Left lung (tissue), 10 donors: Measurements from ENCODE around the gene ARHGEF28. TPM values are rescaled to one million over a fixed set of nuclear protein-coding genes. Genes with fewer than 3 reads are reported as not detected.

Experiments
- ATAC-seq: fragments of 200-7000 bp; cut with Tn5 transposase; one replicate; pipeline ENCODE4 v1.9.1; 2020; ENCODE audit warnings: moderate library complexity
- DNase-seq, 4 donors: peaks; one replicate each; pipeline ENCODE4 v3.0.0-alpha.2; 2013 to 2020
- H3K27ac ChIP-seq, 2 donors: fragments of 200-600 bp; sonication (generic) in 1 of 2; one replicate each; pipeline versions ENCODE4 v1.5.0 to v1.8.0; 2020 to 2021
- H3K27me3 ChIP-seq, 2 donors: fragments of 200-600 bp; sonication (generic) in 1 of 2; one replicate each; pipeline versions ENCODE4 v1.5.0 to v1.8.0; 2020 to 2021
- H3K36me3 ChIP-seq, 2 donors: fragments of 200-600 bp; sonication (generic) in 1 of 2; one replicate each; pipeline versions ENCODE4 v1.5.0 to v1.8.0; 2020 to 2021
- H3K4me1 ChIP-seq, 2 donors: fragments of 200-600 bp; one replicate each; pipeline ENCODE4 v1.8.0; 2021
- H3K4me3 ChIP-seq, 2 donors: fragments of 200-600 bp; sonication (generic) in 1 of 2; one replicate each; pipeline versions ENCODE4 v1.5.0 to v1.8.0; 2020 to 2021; ENCODE audit warnings: mild to moderate bottlenecking in 1 of 2
- H3K9me3 ChIP-seq, 2 donors: fragments of 200-600 bp; sonication (generic) in 1 of 2; one replicate each; pipeline versions ENCODE4 v1.5.0 to v1.8.0; 2020 to 2021
- intact Hi-C, 2 donors: fragments of 100-400 bp; cut with DNase I; formaldehyde crosslinking; loops; one replicate each; pipeline versions ENCODE4 v1.11.2 to v1.14.2; 2022
- polyA plus RNA-seq, 6 donors: library from polyadenylated mRNA; unstranded; fragments of 120-200 nt; gene quantifications; one replicate each; pipeline ENCODE4 v1.2.1, GENCODE V29; 2013; ENCODE audit not compliant: insufficient read length in 6 of 6
- total RNA-seq, 2 donors: library from RNA; stranded (reverse); fragmentation: NEBNext Ultra II Directional; extraction: Animal tissue kit (Norgen Biotek cat#: 25700); gene quantifications; one replicate each; pipeline ENCODE4 v1.2.1, GENCODE V29; 2021
- TF ChIP-seq, protein P1 (sequence below), 2 donors: fragments of 200-600 bp; sonication (generic) in 1 of 2; IDR thresholded peaks; one replicate each; pipeline versions ENCODE4 v1.5.0 to v1.8.0; 2021; ENCODE audit warnings: antibody characterized with exemption in 2 of 2
- donor health status: DM: no; HTN: yes; CAD: no.
- donor health status: DM: no; HTN: no; CAD: no.

Gene ARHGEF28
- total and polyA plus RNA-seq, 8 donors = 8.4 to 16.4 (median 10.3) TPM

DNA sequence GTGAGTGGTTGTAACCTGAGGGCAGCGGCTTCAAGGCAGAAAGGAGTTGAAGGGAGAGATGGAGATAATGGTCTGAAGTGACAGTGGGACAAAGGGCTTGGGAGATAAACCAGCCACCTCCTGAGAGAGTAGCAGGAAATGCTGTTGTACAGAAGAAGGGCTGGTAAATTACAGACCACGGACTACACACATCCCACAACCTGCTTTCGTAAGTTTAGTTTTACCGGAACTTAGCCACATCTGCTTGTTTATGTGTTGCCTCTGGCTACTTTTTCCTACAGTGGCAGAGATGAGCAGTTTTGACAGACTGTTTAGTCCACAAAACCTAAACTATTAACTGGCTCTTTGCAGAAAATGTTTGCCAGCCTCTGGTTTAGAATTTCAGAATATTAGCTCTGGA lies 269.5 kb downstream of the ARHGEF28 start:
- Histone ChIP-seq H3K9me3 (no peaks in the 10 kb centered on the region), H3K4me1 (no peaks in the 10 kb centered on the region), H3K36me3 (no peaks in the 10 kb centered on the region), H3K27me3 (no peaks in the 10 kb centered on the region), H3K27ac (no peak overlapping the region), H3K4me3 (no peak overlapping the region)
- intact Hi-C loops = no loop called here
- ATAC-seq = no peak
- no peak for DNase-seq
- TF ChIP-seq, protein P1, sequence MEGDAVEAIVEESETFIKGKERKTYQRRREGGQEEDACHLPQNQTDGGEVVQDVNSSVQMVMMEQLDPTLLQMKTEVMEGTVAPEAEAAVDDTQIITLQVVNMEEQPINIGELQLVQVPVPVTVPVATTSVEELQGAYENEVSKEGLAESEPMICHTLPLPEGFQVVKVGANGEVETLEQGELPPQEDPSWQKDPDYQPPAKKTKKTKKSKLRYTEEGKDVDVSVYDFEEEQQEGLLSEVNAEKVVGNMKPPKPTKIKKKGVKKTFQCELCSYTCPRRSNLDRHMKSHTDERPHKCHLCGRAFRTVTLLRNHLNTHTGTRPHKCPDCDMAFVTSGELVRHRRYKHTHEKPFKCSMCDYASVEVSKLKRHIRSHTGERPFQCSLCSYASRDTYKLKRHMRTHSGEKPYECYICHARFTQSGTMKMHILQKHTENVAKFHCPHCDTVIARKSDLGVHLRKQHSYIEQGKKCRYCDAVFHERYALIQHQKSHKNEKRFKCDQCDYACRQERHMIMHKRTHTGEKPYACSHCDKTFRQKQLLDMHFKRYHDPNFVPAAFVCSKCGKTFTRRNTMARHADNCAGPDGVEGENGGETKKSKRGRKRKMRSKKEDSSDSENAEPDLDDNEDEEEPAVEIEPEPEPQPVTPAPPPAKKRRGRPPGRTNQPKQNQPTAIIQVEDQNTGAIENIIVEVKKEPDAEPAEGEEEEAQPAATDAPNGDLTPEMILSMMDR (IDR thresholded peaks at IDR 0.05) = no peak

DNA sequence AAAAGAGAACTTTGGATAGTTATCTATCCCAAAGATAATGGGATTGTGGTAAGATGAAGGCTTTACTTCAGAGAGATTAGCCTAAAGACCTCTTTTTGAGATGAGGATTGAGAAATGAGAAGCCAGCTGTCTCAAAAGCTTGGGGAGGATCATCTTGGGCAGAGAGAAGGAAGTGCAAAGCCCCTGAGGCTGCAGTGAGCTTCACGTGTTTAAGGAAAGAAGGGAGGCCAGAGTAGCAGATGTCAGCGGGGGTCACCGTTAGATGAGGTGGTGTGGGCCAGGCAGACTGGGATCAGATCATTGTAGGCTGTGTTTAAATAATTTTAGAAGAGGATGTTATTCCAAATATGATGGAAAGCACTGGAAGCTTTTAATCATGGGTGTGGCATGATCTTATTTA lies 270.1 kb downstream of the ARHGEF28 start:
- no peaks in the 10 kb centered on the region for H3K36me3 ChIP-seq
- DNase-seq = no peak
- intact Hi-C loops = no loop called here
- no peak overlapping the region for H3K4me3 ChIP-seq
- no peak for ATAC-seq
- H3K27me3 ChIP-seq = no peaks in the 10 kb centered on the region
- no peaks in the 10 kb centered on the region for H3K4me1 ChIP-seq
- H3K9me3 ChIP-seq = no peaks in the 10 kb centered on the region
- no peak overlapping the region for H3K27ac ChIP-seq
- TF ChIP-seq, protein P1 (IDR thresholded peaks at IDR 0.05) = no peak

DNA sequence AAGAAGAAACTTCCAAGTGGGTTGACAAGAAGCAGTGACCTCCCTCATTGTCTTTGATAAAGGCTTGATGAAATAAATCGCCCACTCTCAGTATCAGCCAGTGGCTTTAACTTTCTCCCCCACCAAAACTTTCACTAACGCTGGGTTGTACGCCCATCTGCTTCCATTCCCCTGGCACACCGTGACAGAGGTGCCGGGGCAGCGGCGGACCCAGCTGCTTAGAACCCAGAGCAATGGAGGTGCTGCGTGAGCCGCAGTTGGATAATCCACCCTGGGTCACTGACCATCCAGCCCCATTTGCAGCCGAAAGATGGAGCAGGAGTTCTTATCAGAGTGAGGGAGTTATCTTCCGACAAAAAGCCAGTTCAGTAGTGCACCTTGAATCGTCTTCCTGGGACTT lies 270.7 kb downstream of the ARHGEF28 start:
- H3K27ac ChIP-seq = no peak overlapping the region
- no peak for ATAC-seq
- peaks cover 0 to 4% of the 10 kb centered on the region in 2 donors for H3K4me1 ChIP-seq
- TF ChIP-seq, protein P1 (IDR thresholded peaks at IDR 0.05) = no peak
- no peaks in the 10 kb centered on the region for H3K9me3 ChIP-seq
- no peaks in the 10 kb centered on the region for H3K36me3 ChIP-seq
- no peaks in the 10 kb centered on the region for H3K27me3 ChIP-seq
- H3K4me3 ChIP-seq = no peak overlapping the region
- intact Hi-C loops = no loop called here
- DNase-seq = no peak

DNA sequence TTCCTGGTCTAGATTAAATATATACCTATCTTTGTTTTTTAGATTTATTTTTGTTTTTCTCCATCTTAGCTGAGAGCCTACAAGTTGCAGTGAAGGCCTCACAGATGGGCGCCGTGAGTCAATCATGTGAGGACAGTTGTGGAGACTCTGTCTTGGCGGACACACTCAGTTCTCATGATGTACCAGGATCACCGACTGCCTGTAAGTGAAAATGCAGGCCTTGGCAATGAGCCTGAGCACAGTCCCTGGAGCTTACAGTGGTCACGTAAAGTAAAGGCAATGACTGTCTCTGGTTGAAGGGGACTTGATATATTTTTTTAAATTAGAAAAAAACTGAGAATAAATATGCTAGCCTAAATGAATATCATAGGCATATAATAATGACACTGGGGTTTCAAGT lies 271.9 kb downstream of the ARHGEF28 start:
- Histone ChIP-seq H3K4me1 (peaks cover 6% of the 10 kb centered on the region in 2 donors), H3K27ac (no peak overlapping the region), H3K27me3 (no peaks in the 10 kb centered on the region), H3K9me3 (no peaks in the 10 kb centered on the region), H3K4me3 (no peak overlapping the region), H3K36me3 (no peaks in the 10 kb centered on the region)
- TF ChIP-seq, protein P1 (IDR thresholded peaks at IDR 0.05) = no peak
- no peak for ATAC-seq
- intact Hi-C loops = no loop called here
- DNase-seq = no peak

DNA sequence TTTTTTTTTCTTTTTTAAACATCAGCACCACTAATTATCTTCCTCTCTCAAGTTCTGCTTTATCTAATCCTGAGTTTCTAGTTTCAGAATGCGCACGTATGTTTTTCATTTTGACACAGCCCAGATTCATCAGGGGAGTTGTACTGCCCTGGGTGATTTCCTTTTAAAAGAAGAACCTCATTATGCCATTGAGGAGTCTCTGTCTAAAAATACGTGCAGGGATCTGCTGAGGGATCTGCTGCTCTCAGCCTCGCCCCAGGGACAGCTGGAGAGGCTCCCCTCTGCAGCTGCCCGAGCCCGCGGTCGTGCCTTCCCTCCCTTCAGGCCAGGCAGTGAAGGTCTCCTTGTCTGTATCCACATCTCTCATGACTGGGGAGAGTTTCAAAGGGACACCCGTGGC lies 273.1 kb downstream of the ARHGEF28 start:
- no peak overlapping the region for H3K27ac ChIP-seq
- no peaks in the 10 kb centered on the region for H3K27me3 ChIP-seq

More for the DNA sequence above, 273.1 kb downstream of the ARHGEF28 start:
- Histone ChIP-seq H3K4me1 (peaks cover 6% of the 10 kb centered on the region in 2 donors), H3K9me3 (no peaks in the 10 kb centered on the region), H3K36me3 (no peaks in the 10 kb centered on the region), H3K4me3 (no peak overlapping the region)
- no peak for ATAC-seq
- TF ChIP-seq, protein P1 (IDR thresholded peaks at IDR 0.05) = no peak
- no peak for DNase-seq
- intact Hi-C loops = no loop called here
